ENCODE measurements around the gene SHOX. TPM values are rescaled to one million over a fixed set of nuclear protein-coding genes. Genes with fewer than 3 reads are reported as not detected.

Gene SHOX
- total RNA-seq, 1 donor from 2014 or later: not detected

DNA sequence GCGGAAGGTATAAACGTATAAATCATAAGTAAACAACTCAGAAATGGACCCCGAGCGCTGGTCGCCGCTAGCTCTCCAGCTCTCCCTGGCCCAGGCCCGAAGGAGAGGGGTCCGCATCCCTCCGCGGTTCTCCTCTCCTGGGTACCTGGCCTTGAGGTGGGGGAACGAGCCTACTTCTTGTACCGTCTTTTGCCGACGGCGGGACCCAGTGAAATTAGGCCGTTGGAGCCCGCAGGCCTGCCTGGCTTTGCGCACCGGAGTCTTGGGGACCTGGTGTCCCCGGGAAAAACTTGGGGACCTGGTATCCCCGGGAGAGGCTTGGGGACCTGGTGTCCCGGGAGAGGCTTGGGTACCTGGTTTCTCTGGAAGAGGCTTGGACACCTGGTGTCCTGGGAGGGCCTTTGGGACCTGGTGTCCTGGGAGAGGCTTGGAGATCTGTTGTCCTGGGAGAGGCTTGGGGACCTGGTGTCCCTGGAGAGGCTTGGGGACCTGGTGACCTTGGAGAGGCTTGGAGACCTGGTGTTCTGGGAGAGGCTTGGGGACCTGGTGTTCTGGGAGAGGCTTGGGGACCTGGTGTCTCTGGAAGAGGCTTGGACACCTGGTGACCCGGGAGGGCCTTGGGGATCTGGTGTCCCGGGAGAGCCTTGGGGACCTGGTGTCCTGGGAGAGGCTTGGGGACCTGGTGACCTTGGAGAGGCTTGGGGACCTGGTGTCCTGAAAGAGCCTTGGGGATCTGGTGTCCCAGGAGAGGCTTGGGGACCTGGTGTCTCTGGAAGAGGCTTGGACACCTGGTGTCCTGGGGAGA is 12.0 kb downstream of the SHOX start:
- Mint-ChIP-seq H3K4me1 (ENCODE audit: low read depth) (no peaks in the 10 kb centered on the region), H3K4me3 (ENCODE audit: low read depth) (no peak overlapping the region), H3K27me3 (peaks cover 81% of the 10 kb centered on the region), H3K27ac (no peak overlapping the region), H3K36me3 (ENCODE audit: insufficient read depth) (no peaks in the 10 kb centered on the region), H3K9me3 (ENCODE audit: low read depth) (no peaks in the 10 kb centered on the region)
- peak; percentile 4 for DNase-seq (ENCODE audit: low spot score, unreplicated experiment)
- TF ChIP-seq, protein P1, sequence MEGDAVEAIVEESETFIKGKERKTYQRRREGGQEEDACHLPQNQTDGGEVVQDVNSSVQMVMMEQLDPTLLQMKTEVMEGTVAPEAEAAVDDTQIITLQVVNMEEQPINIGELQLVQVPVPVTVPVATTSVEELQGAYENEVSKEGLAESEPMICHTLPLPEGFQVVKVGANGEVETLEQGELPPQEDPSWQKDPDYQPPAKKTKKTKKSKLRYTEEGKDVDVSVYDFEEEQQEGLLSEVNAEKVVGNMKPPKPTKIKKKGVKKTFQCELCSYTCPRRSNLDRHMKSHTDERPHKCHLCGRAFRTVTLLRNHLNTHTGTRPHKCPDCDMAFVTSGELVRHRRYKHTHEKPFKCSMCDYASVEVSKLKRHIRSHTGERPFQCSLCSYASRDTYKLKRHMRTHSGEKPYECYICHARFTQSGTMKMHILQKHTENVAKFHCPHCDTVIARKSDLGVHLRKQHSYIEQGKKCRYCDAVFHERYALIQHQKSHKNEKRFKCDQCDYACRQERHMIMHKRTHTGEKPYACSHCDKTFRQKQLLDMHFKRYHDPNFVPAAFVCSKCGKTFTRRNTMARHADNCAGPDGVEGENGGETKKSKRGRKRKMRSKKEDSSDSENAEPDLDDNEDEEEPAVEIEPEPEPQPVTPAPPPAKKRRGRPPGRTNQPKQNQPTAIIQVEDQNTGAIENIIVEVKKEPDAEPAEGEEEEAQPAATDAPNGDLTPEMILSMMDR (IDR thresholded peaks at IDR 0.05; ENCODE audit: unreplicated experiment): no peak

DNA sequence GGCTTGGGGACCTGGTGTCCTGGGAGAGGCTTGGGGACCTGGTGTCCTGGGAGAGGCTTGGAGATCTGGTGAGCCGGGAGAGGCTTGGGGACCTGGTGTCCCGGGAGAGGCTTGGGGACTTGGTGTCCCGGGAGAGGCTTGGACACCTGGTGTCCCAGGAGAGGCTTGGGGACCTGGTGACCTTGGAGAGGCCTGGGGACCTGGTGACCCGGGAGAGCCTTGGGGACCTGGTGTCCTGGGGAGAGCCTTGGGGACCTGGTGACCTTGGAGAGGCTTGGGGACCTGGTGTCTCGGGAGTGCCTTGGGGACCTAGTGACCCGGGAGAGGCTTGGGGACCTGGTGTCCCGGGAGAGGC is 12.6 kb downstream of the SHOX start:
- Mint-ChIP-seq H3K9me3 (ENCODE audit: low read depth) (no peaks in the 10 kb centered on the region), H3K36me3 (ENCODE audit: insufficient read depth) (no peaks in the 10 kb centered on the region), H3K27me3 (peaks cover 76% of the 10 kb centered on the region), H3K27ac (no peak overlapping the region), H3K4me1 (ENCODE audit: low read depth) (no peaks in the 10 kb centered on the region), H3K4me3 (ENCODE audit: low read depth) (no peak overlapping the region)
- peak; percentile 2 for DNase-seq (ENCODE audit: low spot score, unreplicated experiment)
- TF ChIP-seq, protein P1 (IDR thresholded peaks at IDR 0.05; ENCODE audit: unreplicated experiment): no peak

DNA sequence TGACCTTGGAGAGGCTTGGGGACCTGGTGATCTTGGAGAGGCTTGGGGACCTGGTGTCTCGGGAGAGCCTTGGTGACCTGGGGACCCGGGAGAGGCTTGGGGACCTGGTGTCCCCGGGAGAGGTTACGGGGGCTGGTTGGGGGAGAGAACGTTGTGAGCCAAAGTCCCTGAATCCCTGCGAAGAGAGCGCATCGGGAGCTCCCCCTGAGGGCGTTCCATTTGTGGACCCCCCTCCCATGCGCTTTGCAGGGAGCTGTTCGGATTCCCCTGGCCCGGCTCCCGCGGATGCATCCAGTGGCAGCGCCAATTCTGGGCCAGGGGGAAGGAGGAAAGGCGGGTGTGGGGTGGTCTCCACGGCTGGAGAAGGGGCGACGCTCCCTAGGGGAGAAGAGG is 13.3 kb downstream of the SHOX start:
- Mint-ChIP-seq H3K9me3 (ENCODE audit: low read depth) (no peaks in the 10 kb centered on the region), H3K27ac (no peak overlapping the region), H3K4me3 (ENCODE audit: low read depth) (no peak overlapping the region), H3K4me1 (ENCODE audit: low read depth) (no peaks in the 10 kb centered on the region), H3K36me3 (ENCODE audit: insufficient read depth) (no peaks in the 10 kb centered on the region), H3K27me3 (peaks cover 76% of the 10 kb centered on the region)
- TF ChIP-seq, protein P1 (IDR thresholded peaks at IDR 0.05; ENCODE audit: unreplicated experiment): no peak
- DNase-seq (ENCODE audit: low spot score, unreplicated experiment): no peak

DNA sequence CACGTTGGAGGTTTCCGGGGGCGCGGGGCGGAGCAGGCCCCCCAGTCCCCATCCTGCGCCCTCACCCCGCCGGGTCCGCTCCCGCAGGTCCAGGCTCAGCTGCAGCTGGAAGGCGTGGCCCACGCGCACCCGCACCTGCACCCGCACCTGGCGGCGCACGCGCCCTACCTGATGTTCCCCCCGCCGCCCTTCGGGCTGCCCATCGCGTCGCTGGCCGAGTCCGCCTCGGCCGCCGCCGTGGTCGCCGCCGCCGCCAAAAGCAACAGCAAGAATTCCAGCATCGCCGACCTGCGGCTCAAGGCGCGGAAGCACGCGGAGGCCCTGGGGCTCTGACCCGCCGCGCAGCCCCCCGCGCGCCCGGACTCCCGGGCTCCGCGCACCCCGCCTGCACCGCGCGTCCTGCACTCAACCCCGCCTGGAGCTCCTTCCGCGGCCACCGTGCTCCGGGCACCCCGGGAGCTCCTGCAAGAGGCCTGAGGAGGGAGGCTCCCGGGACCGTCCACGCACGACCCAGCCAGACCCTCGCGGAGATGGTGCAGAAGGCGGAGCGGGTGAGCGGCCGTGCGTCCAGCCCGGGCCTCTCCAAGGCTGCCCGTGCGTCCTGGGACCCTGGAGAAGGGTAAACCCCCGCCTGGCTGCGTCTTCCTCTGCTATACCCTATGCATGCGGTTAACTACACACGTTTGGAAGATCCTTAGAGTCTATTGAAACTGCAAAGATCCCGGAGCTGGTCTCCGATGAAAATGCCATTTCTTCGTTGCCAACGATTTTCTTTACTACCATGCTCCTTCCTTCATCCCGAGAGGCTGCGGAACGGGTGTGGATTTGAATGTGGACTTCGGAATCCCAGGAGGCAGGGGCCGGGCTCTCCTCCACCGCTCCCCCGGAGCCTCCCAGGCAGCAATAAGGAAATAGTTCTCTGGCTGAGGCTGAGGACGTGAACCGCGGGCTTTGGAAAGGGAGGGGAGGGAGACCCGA is 14.0 kb downstream of the SHOX start:
- TF ChIP-seq, protein P1 (IDR thresholded peaks at IDR 0.05; ENCODE audit: unreplicated experiment): no peak
- H3K27ac Mint-ChIP-seq: no peak overlapping the region
- no peaks in the 10 kb centered on the region for H3K4me1 Mint-ChIP-seq (ENCODE audit: low read depth)
- H3K4me3 Mint-ChIP-seq (ENCODE audit: low read depth): no peak overlapping the region
- no peak for DNase-seq (ENCODE audit: low spot score, unreplicated experiment)
- no peaks in the 10 kb centered on the region for H3K36me3 Mint-ChIP-seq (ENCODE audit: insufficient read depth)
- peaks cover 76% of the 10 kb centered on the region for H3K27me3 Mint-ChIP-seq
- H3K9me3 Mint-ChIP-seq (ENCODE audit: low read depth): no peaks in the 10 kb centered on the region

DNA sequence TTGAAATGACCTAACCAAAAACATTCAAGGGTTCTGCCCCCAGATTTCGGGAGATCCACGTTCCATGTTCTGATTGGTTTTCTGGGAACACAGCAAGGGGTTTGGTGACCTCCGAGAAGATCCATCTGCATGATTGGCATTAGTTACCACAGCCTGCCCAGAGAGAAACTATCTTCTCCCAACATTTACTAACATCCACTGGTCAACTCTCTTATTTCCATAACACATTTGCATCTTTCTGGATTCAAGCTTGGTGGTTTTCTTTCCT is 15.6 kb downstream of the SHOX start:
- Mint-ChIP-seq H3K4me3 (ENCODE audit: low read depth) (no peak overlapping the region), H3K27me3 (peaks cover 70% of the 10 kb centered on the region), H3K4me1 (ENCODE audit: low read depth) (no peaks in the 10 kb centered on the region), H3K27ac (no peak overlapping the region), H3K36me3 (ENCODE audit: insufficient read depth) (no peaks in the 10 kb centered on the region), H3K9me3 (ENCODE audit: low read depth) (no peaks in the 10 kb centered on the region)
- TF ChIP-seq, protein P1 (IDR thresholded peaks at IDR 0.05; ENCODE audit: unreplicated experiment): no peak
- no peak for DNase-seq (ENCODE audit: low spot score, unreplicated experiment)

All from progenitor cell of endocrine pancreas (in vitro differentiated cells).